Femur (tissue), 1 donor: Measurements from ENCODE around the gene ARHGEF40.
A peak's percentile ranks its signal among the peaks of the same experiment; 100 is the strongest.

Experiments
- DNase-seq: peaks from one replicate; pipeline ENCODE4 v3.0.0-alpha.2; 2017

ARHGEF40 gene

GRCh38 chr14:21070083-21070609 is at the start of gene ARHGEF40:
Gene ARHGEF40, plus strand, starts transcription at chr14:21070304. Its CDS starts 93 bp downstream, at chr14:21070397.
- DNase-seq: no peak

- DNase-seq: no peak
These were observed 49.0 kb upstream of the ARHGEF40 start for GRCh38 chr14:21020977-21021545.

DNA sequence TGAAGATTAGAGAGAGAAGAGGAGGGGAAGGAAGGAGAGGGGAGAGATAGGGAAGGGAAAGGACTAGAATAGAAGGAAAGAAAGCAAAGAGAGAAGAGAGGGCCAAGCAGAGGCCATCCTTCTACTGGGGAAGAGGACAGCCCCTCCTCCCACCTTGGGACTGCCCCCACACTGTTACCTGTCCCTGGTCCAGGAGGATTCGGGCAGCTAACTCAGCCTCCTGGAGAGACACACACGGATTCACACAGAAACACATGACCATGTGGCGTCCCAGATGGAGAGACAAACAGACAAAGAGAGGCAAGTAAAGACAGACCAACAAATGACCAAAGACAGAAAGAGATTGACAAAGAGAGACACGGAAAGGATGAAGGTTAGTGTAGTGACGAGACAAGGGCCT is 47.4 kb upstream of the ARHGEF40 start:
- no peak for DNase-seq

GRCh38 chr14:21023174-21023573 is 46.9 kb upstream of the ARHGEF40 start:
- no peak for DNase-seq

GRCh38 chr14:21023817-21024584 is 46.1 kb upstream of the ARHGEF40 start:
- no peak for DNase-seq

GRCh38 chr14:21024585-21025370 is 45.3 kb upstream of the ARHGEF40 start, which contains the start of gene NDRG2:
Gene NDRG2, minus strand, starts transcription at chr14:21025061. Its CDS starts 1,746 bp downstream, at chr14:21023315.
- DNase-seq: peak; percentile 87

- peak; percentile 80 for DNase-seq
These were observed 44.5 kb upstream of the ARHGEF40 start for GRCh38 chr14:21025371-21026273.

GRCh38 chr14:21026274-21026987 is 43.7 kb upstream of the ARHGEF40 start:
- peak; percentile 71 for DNase-seq

- no peak for DNase-seq
These were observed 43.2 kb upstream of the ARHGEF40 start for GRCh38 chr14:21026988-21027315.

DNA sequence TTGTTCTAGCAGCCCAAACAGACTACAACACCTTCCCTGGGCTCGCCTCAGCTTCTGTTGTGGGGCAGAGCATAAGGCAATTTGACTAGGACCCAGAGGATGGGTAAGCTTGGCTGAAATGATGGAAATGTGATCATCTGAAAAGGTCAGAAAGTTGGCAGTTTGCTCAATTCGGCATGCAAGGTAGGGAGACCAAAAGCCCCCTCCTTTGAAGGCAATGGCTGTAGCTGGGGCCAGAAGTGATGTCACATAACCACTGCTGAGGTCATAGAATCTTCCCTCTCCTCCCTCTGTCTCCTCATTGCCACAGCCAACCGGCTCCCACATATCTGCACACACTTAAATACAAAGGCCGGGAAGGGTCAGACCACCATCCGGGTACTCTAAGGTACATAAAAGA is 40.2 kb upstream of the ARHGEF40 start, which contains the start of gene TPPP2:
Gene TPPP2, plus strand, starts transcription at position 301 of the 400 bp plus-strand sequence. CDS start 365 bp downstream, outside the sequence.
- DNase-seq: no peak

- DNase-seq: no peak
These were observed 39.6 kb upstream of the ARHGEF40 start for GRCh38 chr14:21030531-21030930.

DNA sequence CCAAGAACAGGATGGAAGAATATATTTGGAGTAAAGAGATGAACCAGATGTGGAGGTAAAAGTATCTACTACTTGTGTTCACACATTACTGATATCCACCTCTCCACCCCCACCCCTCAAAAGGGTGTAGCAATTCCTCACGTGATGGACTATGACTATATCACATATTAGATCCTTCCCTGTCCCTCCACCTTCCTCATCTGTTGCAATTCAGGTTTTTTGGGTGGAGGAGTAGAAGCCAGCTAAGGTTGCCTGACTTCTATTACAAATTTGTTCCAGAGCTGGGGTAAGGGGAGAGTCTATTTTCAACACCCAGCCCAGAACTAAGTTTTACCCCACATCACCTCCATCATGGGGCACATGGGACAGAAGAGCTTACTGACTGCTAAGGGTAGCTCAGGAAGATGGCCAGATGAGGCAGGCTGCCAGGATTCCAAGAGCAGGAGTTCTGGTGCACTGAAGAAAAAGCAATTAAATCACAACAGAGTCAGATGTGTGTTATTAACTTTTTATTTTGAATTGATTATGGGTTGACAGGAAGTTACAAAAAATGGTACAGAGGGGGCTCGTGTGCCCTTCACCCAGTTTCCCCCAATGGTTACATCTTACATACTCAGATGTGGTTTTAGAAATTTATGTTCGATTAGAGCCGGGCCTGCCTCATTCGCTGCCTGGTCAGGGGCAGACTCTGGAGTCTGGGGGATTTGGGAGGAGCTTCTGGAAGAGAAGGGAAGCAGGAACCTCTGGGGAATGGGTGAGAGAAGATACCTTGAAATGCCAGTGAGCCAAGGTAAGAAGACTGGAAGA is 37.6 kb upstream of the ARHGEF40 start:
- DNase-seq: no peak

DNA sequence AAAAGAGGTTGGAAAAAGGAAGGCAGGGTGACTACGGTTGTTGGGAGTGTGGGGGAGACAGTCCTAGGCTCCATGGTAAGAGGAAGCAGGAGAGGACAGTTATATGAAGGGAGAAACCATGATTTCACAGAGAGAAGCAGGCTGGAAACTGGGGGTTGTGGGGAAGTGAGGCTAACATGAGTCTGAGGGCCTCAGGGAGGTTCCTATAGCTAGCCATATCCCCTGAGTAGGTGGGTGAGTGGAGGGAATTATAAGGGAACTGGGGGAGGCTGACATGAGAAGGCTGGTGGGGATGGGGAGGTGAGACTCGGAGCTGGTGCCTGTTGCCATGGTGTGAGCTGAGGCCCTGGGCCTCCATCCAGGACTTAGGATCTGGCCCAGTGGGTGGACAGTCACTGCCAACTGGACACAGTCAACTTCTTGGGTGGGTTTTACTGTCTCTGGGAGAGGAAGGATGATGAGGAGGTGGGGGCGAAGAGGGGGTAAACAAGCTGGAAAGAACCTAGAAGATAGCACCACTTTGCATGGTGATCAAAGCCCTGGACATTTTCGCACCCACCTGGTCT is 36.9 kb upstream of the ARHGEF40 start:
- no peak for DNase-seq

DNA sequence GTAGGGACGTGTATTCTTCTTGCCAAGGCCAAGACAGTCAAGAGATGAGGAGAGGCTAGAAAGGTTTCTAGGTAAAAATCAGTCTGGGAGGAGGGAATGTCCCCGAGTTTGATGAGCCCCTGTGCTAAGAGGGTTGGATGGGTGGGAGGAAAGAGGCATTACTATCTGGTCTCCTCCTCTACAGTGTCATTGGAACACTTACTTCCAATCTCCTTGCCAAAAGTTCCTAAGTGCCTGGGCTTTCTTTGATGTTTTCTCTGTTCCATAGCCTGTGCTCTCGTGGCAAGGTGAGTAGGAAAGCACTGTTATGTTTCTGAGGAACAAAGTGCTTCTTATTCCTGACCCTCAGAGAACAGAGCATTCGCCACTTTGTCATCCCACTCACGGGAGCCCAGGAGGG is 35.4 kb upstream of the ARHGEF40 start, which contains the start of gene RNASE13:
Gene RNASE13, minus strand, starts transcription at position 101 of the 400 bp plus-strand sequence. CDS start 519 bp downstream, outside the sequence.
- no peak for DNase-seq

GRCh38 chr14:21036751-21037150 is 33.4 kb upstream of the ARHGEF40 start:
- DNase-seq: no peak

DNA sequence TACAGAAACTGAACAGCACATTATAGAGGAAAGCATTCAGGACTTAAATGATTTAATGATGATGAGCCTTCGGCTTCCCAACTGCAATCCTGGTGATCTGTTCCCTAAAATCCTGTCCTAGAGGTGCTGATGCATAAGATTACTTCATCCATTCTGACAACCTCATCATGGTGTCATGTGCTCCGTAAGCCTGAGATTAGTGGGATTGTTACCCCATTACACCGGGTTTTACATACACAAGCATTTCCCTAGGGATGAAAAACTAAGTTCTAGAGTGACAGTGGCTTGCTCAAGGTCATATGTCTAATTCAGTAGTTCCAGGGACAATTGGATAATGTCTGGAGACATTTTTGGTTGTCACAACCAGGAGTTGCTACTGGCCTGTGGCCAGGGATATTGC is 32.9 kb upstream of the ARHGEF40 start:
- no peak for DNase-seq

DNA sequence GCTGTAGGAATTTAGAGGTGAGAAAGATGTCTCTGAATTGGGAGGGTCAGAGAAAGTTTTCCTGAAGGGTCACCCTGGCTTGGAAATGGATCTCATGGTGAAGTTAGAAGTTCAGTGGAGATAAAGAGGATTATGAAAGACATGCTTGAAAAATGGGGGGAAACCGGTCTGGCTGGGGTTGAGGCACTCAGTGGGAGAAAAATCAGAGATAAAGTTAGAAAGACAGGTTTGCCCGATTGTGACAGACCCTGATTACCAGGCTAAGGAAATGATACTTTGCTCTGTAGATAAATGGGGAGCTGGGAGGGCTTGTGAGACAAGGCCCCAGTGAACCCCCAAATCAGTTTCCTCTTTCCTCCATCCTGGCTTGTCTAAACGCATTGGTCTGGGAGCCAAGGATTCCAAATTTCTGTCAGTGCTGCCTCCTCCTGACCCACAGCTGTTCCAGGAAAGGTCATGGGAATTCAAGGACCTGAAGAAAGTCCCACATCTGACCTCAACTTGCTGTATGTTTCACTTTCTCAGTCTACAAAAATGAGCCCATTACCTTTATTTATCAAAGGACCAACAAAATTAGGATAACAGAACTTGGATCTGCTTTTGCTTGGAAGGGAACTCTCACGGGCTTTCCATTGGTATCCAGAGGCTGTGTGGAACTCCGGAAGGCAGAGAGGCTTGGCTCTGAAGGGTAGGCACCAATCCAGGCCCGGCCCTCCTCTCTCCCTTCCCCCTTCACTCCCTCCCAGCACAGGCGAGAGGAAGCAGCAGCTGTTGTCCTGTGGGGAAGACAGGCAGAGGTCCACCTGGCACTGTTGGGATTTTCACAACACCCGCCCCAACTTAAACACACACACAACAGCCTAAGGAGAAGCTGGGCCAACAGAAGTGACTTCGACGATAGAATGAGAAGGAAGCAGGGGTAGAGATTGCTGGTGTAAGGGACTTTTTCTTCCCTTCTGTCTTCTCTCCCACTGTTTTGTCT is 31.4 kb upstream of the ARHGEF40 start:
- peak; percentile 92 for DNase-seq

DNA sequence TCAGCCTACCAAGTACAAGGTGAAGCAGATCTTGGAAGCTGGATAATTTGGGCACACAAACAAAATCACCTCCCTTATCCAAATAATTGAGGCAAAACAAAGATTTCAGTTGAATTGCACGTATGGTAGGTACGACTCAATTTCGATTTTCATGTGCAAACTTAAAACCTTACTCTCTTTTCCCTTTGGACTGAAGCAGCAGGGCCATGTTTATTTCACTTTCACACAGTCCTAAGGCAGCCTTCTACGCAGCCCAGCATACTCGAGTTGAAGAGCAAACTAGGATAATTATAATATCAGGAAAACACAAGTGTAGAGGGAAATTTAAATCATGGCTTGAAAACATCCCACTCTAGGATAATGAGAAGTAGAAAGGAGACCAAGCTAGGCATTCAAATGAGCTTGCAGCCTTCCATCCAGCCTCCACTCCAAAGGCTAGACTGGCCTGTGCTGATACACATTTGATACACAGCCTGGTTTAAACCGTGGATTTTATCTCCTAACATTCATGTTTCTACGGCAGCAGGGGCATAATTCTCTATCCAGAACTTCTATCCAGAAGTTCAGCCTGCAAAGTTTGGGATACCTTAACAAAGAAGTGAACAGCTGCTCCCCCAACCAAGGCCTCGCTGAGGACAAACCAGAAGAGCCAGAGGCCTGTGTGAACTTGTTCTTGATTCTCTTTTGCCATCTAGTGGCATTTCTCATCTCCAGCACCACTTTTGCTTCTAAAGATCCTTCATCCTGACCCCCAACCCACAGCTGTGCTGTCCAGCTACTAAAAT is 30.3 kb upstream of the ARHGEF40 start:
- peak; percentile 69 for DNase-seq
